Heart right ventricle (tissue), 16 donors: ENCODE measurements around the gene CYTH4. TPM values are rescaled to one million over a fixed set of nuclear protein-coding genes. Genes with fewer than 3 reads are reported as not detected.
"Not testable (repeated sequence)": the region's sequence is repeated elsewhere in the genome, so short reads cannot be mapped to it uniquely, and the experiment has no call there.

Source experiments
- ATAC-seq, 8 donors: fragments of 200-7000 bp; cut with Tn5 transposase; one replicate each; pipeline ENCODE4 v1.9.1; 2020; ENCODE audit warnings: mild to moderate bottlenecking in 8 of 8, moderate library complexity in 8 of 8, moderate number of reproducible peaks in 1 of 8
- DNase-seq, 2 donors: peaks; one replicate each; pipeline ENCODE4 v3.0.0-alpha.2; 2020
- H3K27ac ChIP-seq, 10 donors: fragments of 200-600 bp; sonication (generic) in 2 of 10; one replicate each; pipeline versions ENCODE4 v1.5.0 to v1.8.0; 2020 to 2022; ENCODE audit warnings: mild to moderate bottlenecking in 3 of 10
- H3K27me3 ChIP-seq, 7 donors: fragments of 200-600 bp; one replicate each; pipeline ENCODE4 v1.8.0; 2021 to 2022; ENCODE audit warnings: mild to moderate bottlenecking in 2 of 7
- H3K36me3 ChIP-seq, 9 donors: fragments of 200-600 bp; sonication (generic) in 1 of 9; one replicate each; pipeline versions ENCODE4 v1.5.0 to v1.8.0; 2020 to 2022; ENCODE audit warnings: mild to moderate bottlenecking in 2 of 9
- H3K4me1 ChIP-seq, 9 donors: fragments of 200-600 bp; sonication (generic) in 1 of 9; one replicate each; pipeline versions ENCODE4 v1.5.0 to v1.8.0; 2020 to 2022; ENCODE audit warnings: mild to moderate bottlenecking in 4 of 9
- H3K4me3 ChIP-seq, 10 donors: fragments of 200-600 bp; sonication (generic) in 2 of 10; one replicate each; pipeline versions ENCODE4 v1.5.0 to v1.8.0; 2020 to 2022; ENCODE audit warnings: mild to moderate bottlenecking in 7 of 10, moderate library complexity in 2 of 10
- H3K9me3 ChIP-seq, 11 donors: fragments of 200-600 bp in 10 of 11; sonication (generic) in 2 of 11; one replicate each; pipeline versions ENCODE4 v1.5.0 to v1.8.0; 2013 to 2022; ENCODE audit warnings: mild to moderate bottlenecking in 2 of 11, control low read depth in 1 of 11, moderate library complexity in 1 of 11
- CTCF ChIP-seq, 9 donors: fragments of 200-600 bp; sonication (generic) in 2 of 9; IDR thresholded peaks; one replicate each; pipeline versions ENCODE4 v1.5.0 to v1.8.0; 2021 to 2022; ENCODE audit warnings: antibody characterized with exemption in 9 of 9, mild to moderate bottlenecking in 5 of 9, moderate library complexity in 1 of 9
- WGBS, 2 donors: extraction: QIAGEN DNeasy Blood & Tissue Kit; methylation state at CpG; one replicate each; pipeline ENCODE4 v1.1.7; 2013; ENCODE audit warnings: inconsistent platforms in 1 of 2; 5-methylcytosine and 5-hydroxymethylcytosine counted together
- intact Hi-C, 10 donors: fragments of 100-400 bp; cut with DNase I; formaldehyde crosslinking; loops; one replicate each; pipeline versions ENCODE4 v1.11.1 to v1.14.2; 2022
- polyA plus RNA-seq, 2 donors: library from polyadenylated mRNA; stranded (reverse); fragments of 200-250 nt; gene quantifications; one replicate each; pipeline ENCODE4 v1.2.3, GENCODE V29; 2013
- total RNA-seq, 10 donors: library from RNA; stranded (reverse); fragmentation: NEBNext Ultra II Directional in 3 of 10; extraction: Animal tissue kit (Norgen Biotek cat#: 25700) in 3 of 10; gene quantifications; one replicate each; pipeline versions ENCODE4 v1.2.1 to v1.2.4, GENCODE V29; 2021 to 2023
- donor health status: Arrhythmogenic right ventricular cardiomyopathy.
- donor health status: ischemic (EF 13 %, LVEDD 7.1; RV severe dilation, severe dysfunction).
- donor health status: healthy with polysubstance abuse.
- donor health status: DM: no; HTN: yes; CAD: no.
- donor health status: DM: no; HTN: no; CAD: no.
- donor health status: ischemic (EF 25% LVEDD 6.9; RV normal size, moderate dysfunction).
- donor health status: ischemic (EF 25% LVEDD 5.7; RV mildly dilated, moderate dysfunction).
- donor health status: healthy.
- donor health status: DM: yes; HTN: yes; CAD: no.
- donor health status: Ischemic cardiomyopathy.
- donor health status: ischemic (EF 35%, LVEDD 5.7; RV mildly dilated, moderate dysfunction).
- donor health status: nonischemic (EF 11% LVEDD 7.7; RV severe dilation, severe dysfunction).
- donor health status: DM: yes; HTN: yes; CAD: no.
- donor health status: PGD.
- donor health status: ischemic (EF 29% LVEDD 5.4; RV normal size, mild dysfunction).
- donor health status: nonischemic (EF 23%, LVEDD 6.1; RV moderate dilation, normal function).

CYTH4 gene
- total and polyA plus RNA-seq, 12 donors = 1.8 to 29.3 (median 4.3) TPM

GRCh38 chr22:37328017-37328416 lies 45.7 kb downstream of the CYTH4 start:
- peaks cover 15 to 97% (median 93%) of the 10 kb centered on the region in 7 donors for H3K27me3 ChIP-seq
- H3K4me3 ChIP-seq = no peak overlapping the region
- intact Hi-C loops = loop anchor here in 1 of 10 donors (10.0 kb wide), 1 partner anchor 97 kb away; the partner anchor contains the start of gene ELFN2
- TF ChIP-seq CTCF (IDR thresholded peaks at IDR 0.05) = no peak
- no peaks in the 10 kb centered on the region for H3K36me3 ChIP-seq
- no peak for ATAC-seq
- no peak overlapping the region for H3K27ac ChIP-seq
- no peak for DNase-seq
- no peaks in the 10 kb centered on the region for H3K9me3 ChIP-seq
- WGBS, 2 donors = 78 to 81% methylated on average over 8 of the region's 8 CpGs
- peaks cover 0 to 8% (median 6%) of the 10 kb centered on the region in 9 donors for H3K4me1 ChIP-seq

DNA sequence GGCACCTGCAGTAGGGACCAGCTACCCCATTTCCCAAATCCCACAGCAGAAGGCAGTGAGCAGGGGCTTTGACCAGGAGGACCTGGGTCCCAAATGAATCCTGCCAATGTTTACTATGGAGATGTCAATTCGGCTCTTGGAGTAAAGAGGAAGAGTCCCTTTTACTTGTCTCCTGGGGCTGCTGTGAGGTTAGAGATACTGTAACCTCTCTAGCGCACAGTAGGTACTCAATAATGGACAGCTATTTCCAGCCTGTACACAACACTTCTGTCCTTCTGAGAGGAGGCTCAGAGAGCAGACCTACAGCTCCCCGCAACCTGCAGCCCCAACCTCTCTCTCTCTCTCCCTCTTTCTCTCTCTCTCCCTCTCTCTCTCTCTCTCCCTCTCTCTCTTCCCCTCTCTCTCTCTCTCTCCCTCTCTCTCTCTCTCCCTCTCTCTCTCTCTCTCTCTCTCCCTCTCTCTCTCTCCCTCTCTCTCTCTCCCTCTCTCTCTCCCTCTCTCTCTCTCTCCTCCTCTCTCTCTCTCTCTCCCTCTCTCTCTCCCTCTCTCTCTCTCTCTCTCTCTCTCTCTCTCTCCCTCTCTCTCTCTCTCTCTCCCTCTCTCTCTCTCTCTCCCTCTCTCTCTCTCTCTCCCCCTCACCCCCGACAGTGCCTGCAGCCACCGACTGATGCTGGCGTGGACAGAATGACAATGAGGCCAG lies 46.4 kb downstream of the CYTH4 start:
- not testable (repeated sequence) for ATAC-seq, H3K27ac ChIP-seq

DNA sequence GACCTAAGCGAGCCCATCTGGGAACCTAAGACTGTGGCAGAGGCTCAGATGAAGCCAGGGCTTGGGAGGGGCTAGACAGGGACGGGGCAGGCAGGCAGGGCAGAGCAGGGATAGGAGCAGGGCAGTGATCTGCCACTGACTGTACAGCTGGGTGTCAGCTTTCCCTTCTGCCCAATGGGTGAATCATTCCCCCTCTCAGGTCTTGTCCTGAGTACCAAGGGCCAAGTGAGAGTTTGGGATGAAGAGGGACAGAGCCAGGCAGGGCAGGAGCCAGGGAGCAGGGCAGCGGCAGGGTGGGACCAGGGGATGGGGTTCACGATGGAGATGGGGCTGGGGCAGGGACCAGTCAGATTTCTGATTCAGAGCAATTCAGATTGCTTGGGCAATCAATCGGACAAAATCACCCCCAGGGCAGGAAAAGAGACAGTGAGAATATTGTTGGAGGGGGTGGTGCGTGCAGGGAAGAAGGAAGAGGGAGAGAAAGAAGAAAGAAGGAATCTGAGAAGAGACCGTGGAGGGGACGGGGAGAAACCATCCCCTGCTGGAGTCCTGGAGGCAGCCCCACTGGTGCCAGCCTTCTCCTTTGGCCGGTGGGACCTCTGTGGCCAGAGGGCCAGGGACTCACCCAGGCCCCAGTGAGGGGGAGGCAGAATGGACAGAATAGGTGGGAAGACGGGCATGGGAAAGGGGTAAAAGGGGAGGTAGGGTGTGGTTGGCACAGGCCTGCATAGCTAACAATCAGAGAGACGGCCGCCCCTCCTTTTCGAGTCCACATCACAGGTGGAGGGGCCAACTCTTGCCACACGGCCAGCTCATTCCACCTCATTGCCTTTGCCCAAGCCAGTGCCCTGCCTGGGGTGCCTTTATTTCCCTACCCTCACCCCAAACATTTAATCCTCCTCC lies 47.2 kb downstream of the CYTH4 start:
- DNase-seq = no peak
- TF ChIP-seq CTCF (IDR thresholded peaks at IDR 0.05) = no peak
- Histone ChIP-seq H3K4me1 (peaks cover 0 to 9% (median 6%) of the 10 kb centered on the region in 9 donors), H3K4me3 (no peak overlapping the region), H3K9me3 (no peaks in the 10 kb centered on the region), H3K27ac (no peak overlapping the region), H3K27me3 (peaks cover 18 to 97% (median 94%) of the 10 kb centered on the region in 7 donors), H3K36me3 (no peaks in the 10 kb centered on the region)
- intact Hi-C loops = loop anchor here in 2 of 10 donors (5.0 to 10.0 kb wide), 2 partner anchors 95 to 118 kb away; partner anchors contain the start of gene ELFN2 (in 1 of the 2)
- 64 to 68% methylated on average over 14 of the region's 14 CpGs for WGBS, 2 donors
- no peak for ATAC-seq

More for the DNA sequence above, 46.4 kb downstream of the CYTH4 start:
- intact Hi-C loops = loop anchor here in 1 of 10 donors (10.0 kb wide), 1 partner anchor 96 kb away; the partner anchor contains the start of gene ELFN2
- H3K36me3 ChIP-seq, H3K4me1 ChIP-seq, H3K4me3 ChIP-seq, H3K9me3 ChIP-seq, DNase-seq: not testable (repeated sequence)
- 31 to 49% methylated on average over 6 of the region's 6 CpGs for WGBS, 2 donors
- H3K27me3 ChIP-seq = peaks cover 18 to 97% (median 94%) of the 10 kb centered on the region in 7 donors

GRCh38 chr22:37330200-37331033 lies 48.1 kb downstream of the CYTH4 start:
- no peak for ATAC-seq
- 46 to 49% methylated on average over 9 of the region's 9 CpGs for WGBS, 2 donors
- peaks cover 18 to 97% (median 94%) of the 10 kb centered on the region in 7 donors for H3K27me3 ChIP-seq
- H3K4me1 ChIP-seq = peaks cover 0 to 9% (median 0%) of the 10 kb centered on the region in 9 donors
- intact Hi-C loops = loop anchor here in 1 of 10 donors (5.0 kb wide), 1 partner anchor 117 kb away; no protein-coding TSS in a partner anchor
- no peak for DNase-seq
- no peaks in the 10 kb centered on the region for H3K36me3 ChIP-seq
- TF ChIP-seq CTCF (IDR thresholded peaks at IDR 0.05) = no peak
- no peak overlapping the region for H3K4me3 ChIP-seq
- H3K9me3 ChIP-seq = no peaks in the 10 kb centered on the region
- H3K27ac ChIP-seq = no peak overlapping the region
